Measurements from ENCODE around the gene SPON2.

Gene SPON2

GRCh38 chr4:1214101-1215095, 42.0 kb upstream of the SPON2 start:
- TF ChIP-seq FOXP2 (optimal IDR thresholded peaks at IDR 0.05; ENCODE audit: borderline replicate concordance, extremely low read depth, extremely low read length, insufficient read depth) (no peak), POLR2AphosphoS5 (IDR thresholded peaks at IDR 0.05; ENCODE audit: low read depth, low read length) (no peak), TAF1 (IDR thresholded peaks at IDR 0.05; ENCODE audit: borderline replicate concordance, insufficient read depth, low read length) (no peak), REST (IDR thresholded peaks at IDR 0.05; ENCODE audit: insufficient read depth in 1 of 2, low read depth in 2 of 2, low read length in 2 of 2) (no peak), SIN3A (IDR thresholded peaks at IDR 0.05; ENCODE audit: borderline replicate concordance, insufficient read depth, low read length) (no peak)

- no peak for TF ChIP-seq FOXP2 (optimal IDR thresholded peaks at IDR 0.05; ENCODE audit: borderline replicate concordance, extremely low read depth, extremely low read length, insufficient read depth)
- no peak for TF ChIP-seq TAF1 (IDR thresholded peaks at IDR 0.05; ENCODE audit: borderline replicate concordance, insufficient read depth, low read length)
- TF ChIP-seq REST (IDR thresholded peaks at IDR 0.05; ENCODE audit: insufficient read depth in 1 of 2, low read depth in 2 of 2, low read length in 2 of 2), result no peak
- no peak for TF ChIP-seq POLR2AphosphoS5 (IDR thresholded peaks at IDR 0.05; ENCODE audit: low read depth, low read length)
- TF ChIP-seq SIN3A (IDR thresholded peaks at IDR 0.05; ENCODE audit: borderline replicate concordance, insufficient read depth, low read length), result no peak
These were observed 41.1 kb upstream of the SPON2 start for GRCh38 chr4:1213336-1213995.

GRCh38 chr4:1212546-1213335, 40.4 kb upstream of the SPON2 start:
- TF ChIP-seq SIN3A (IDR thresholded peaks at IDR 0.05; ENCODE audit: borderline replicate concordance, insufficient read depth, low read length) (no peak), POLR2AphosphoS5 (IDR thresholded peaks at IDR 0.05; ENCODE audit: low read depth, low read length) (no peak), REST (IDR thresholded peaks at IDR 0.05; ENCODE audit: insufficient read depth in 1 of 2, low read depth in 2 of 2, low read length in 2 of 2) (no peak), FOXP2 (optimal IDR thresholded peaks at IDR 0.05; ENCODE audit: borderline replicate concordance, extremely low read depth, extremely low read length, insufficient read depth) (no peak), TAF1 (IDR thresholded peaks at IDR 0.05; ENCODE audit: borderline replicate concordance, insufficient read depth, low read length) (no peak)

GRCh38 chr4:1211891-1212545, 39.6 kb upstream of the SPON2 start:
- no peak for TF ChIP-seq FOXP2 (optimal IDR thresholded peaks at IDR 0.05; ENCODE audit: borderline replicate concordance, extremely low read depth, extremely low read length, insufficient read depth)
- no peak for TF ChIP-seq POLR2AphosphoS5 (IDR thresholded peaks at IDR 0.05; ENCODE audit: low read depth, low read length)
- no peak for TF ChIP-seq SIN3A (IDR thresholded peaks at IDR 0.05; ENCODE audit: borderline replicate concordance, insufficient read depth, low read length)
- TF ChIP-seq REST (IDR thresholded peaks at IDR 0.05; ENCODE audit: insufficient read depth in 1 of 2, low read depth in 2 of 2, low read length in 2 of 2), result no peak
- TF ChIP-seq TAF1 (IDR thresholded peaks at IDR 0.05; ENCODE audit: borderline replicate concordance, insufficient read depth, low read length), result no peak
